GM12878 (cell line): ENCODE results near the gene GRIN2A. TPM values are rescaled to one million over a fixed set of nuclear protein-coding genes. Genes with fewer than 3 reads are reported as not detected.

Experiments
- ATAC-seq: fragments of 200-7000 bp; cut with Tn5 transposase; 3 replicates; pipeline ENCODE4 v1.9.1; 2020; ENCODE audit warnings: mild to moderate bottlenecking, moderate library complexity
- BruUV-seq: library from RNA; stranded (reverse); fragments of 400-500 nt; replicated peaks from 2 replicates; lab custom pipeline; 2021; lab: Mats Ljungman, UMichigan
- CTCF ChIA-PET: fragments of 300-600 bp; sonication (Branson Sonifier 250); formaldehyde crosslinking; extraction: SDS; loops from one replicate; lab custom pipeline; 2021; ENCODE audit warnings: inconsistent platforms; lab: Yijun Ruan, JAX
- POLR2A ChIA-PET: fragments of 350-600 bp; formaldehyde crosslinking; extraction: SDS; loops from one replicate; lab custom pipeline; 2021; ENCODE audit warnings: inconsistent platforms; lab: Charles Lee
- RAD21 ChIA-PET: fragments of 300-600 bp; sonication (Branson Sonifier 250); formaldehyde crosslinking; loops from one replicate; lab custom pipeline; 2023; ENCODE audit warnings: antibody characterized with exemption; ENCODE audit not compliant: unreplicated experiment; lab: Charles Lee
- SMC1A ChIA-PET: fragments of 300-600 bp; sonication (Branson Sonifier 250); formaldehyde crosslinking; loops from one replicate; lab custom pipeline; 2023; ENCODE audit not compliant: unreplicated experiment, uncharacterized antibody; lab: Charles Lee
- DNase-seq: peaks from one replicate; pipeline ENCODE4 v3.0.0-alpha.2; 2011; ENCODE audit warnings: low read depth, low spot score
- FAIRE-seq: peaks from 3 replicates; lab custom pipeline; 2011; peaks lifted over from hg19 to GRCh38; lab: Jason Lieb, UNC
- H2AFZ ChIP-seq: 2 replicates; pipeline ENCODE4 v1.6.0; 2011; ENCODE audit warnings: low read depth, low read length, control low read depth; ENCODE audit not compliant: control insufficient read depth
- H3K27ac ChIP-seq: 2 replicates; pipeline ENCODE4 v1.5.1; 2011; ENCODE audit warnings: control low read depth; ENCODE audit not compliant: control insufficient read depth, insufficient read depth
- H3K27me3 ChIP-seq, 2 experiments: replicated peaks in 1 of 2; 2 replicates each; pipeline versions ENCODE4 v1.6.0 to v1.6.1; 2011; ENCODE audit warnings: low read length in 1 of 2; ENCODE audit not compliant: control insufficient read depth in 2 of 2, insufficient read depth in 2 of 2
- H3K36me3 ChIP-seq, 2 experiments: 2 replicates each; pipeline ENCODE4 v1.5.1; 2011; ENCODE audit warnings: low read length in 1 of 2; ENCODE audit not compliant: control insufficient read depth in 2 of 2, insufficient read depth in 2 of 2
- H3K4me1 ChIP-seq: 2 replicates; pipeline ENCODE4 v1.6.1; 2011; ENCODE audit warnings: mild to moderate bottlenecking, low read length, moderate library complexity, mixed read lengths; ENCODE audit not compliant: control insufficient read depth, insufficient read depth
- H3K4me2 ChIP-seq: 2 replicates; pipeline ENCODE4 v1.6.0; 2011; ENCODE audit warnings: control low read depth; ENCODE audit not compliant: control insufficient read depth, insufficient read depth
- H3K4me3 ChIP-seq: fragments of 200-600 bp; sonication (generic); 2 replicates; pipeline ENCODE4 v1.5.1; 2016
- H3K79me2 ChIP-seq: 2 replicates; pipeline ENCODE4 v1.6.0; 2011; ENCODE audit warnings: low read length; ENCODE audit not compliant: control insufficient read depth, insufficient read depth
- H3K9ac ChIP-seq: 2 replicates; pipeline ENCODE4 v1.8.0; 2011; ENCODE audit warnings: low read length, control low read depth, mixed read lengths; ENCODE audit not compliant: control insufficient read depth, insufficient read depth
- H3K9me3 ChIP-seq: replicated peaks from 3 replicates; pipeline ENCODE4 v1.5.1; 2011; ENCODE audit warnings: mild to moderate bottlenecking, low read length; ENCODE audit not compliant: control insufficient read depth, insufficient read depth
- H4K20me1 ChIP-seq: 2 replicates; pipeline ENCODE4 v1.6.0; 2011; ENCODE audit not compliant: control insufficient read depth, insufficient read depth
- ATF2 ChIP-seq: IDR thresholded peaks from 2 replicates; pipeline ENCODE4 v1.6.1; 2012; ENCODE audit warnings: low read length, inconsistent platforms
- BCLAF1 ChIP-seq: fragments of 450-650 bp; IDR thresholded peaks from 2 replicates; pipeline ENCODE4 v1.6.1; 2017; ENCODE audit warnings: antibody characterized with exemption, mild to moderate bottlenecking, moderate library complexity
- BHLHE40 ChIP-seq, 2 experiments: fragments of 450-650 bp in 1 of 2; IDR thresholded peaks; 2 replicates each; pipeline ENCODE4 v1.6.1; 2011 to 2017; ENCODE audit warnings: low read depth in 2 of 2, borderline replicate concordance in 1 of 2, improper control_type of control experiment in 1 of 2, low read length in 1 of 2, mild to moderate bottlenecking in 1 of 2
- BRCA1 ChIP-seq: IDR thresholded peaks from 2 replicates; pipeline ENCODE4 v1.6.1; 2011; ENCODE audit warnings: low read depth, low read length, improper control_type of control experiment
- EED ChIP-seq: sonication (generic); IDR thresholded peaks from 2 replicates; pipeline ENCODE4 v1.6.1; 2016; ENCODE audit warnings: antibody characterized with exemption, low read depth
- MAX ChIP-seq: IDR thresholded peaks from 2 replicates; pipeline ENCODE4 v1.6.1; 2012; ENCODE audit warnings: low read depth, low read length, improper control_type of control experiment
- NFIC ChIP-seq: IDR thresholded peaks from 2 replicates; pipeline ENCODE4 v1.6.1; 2012; ENCODE audit warnings: low read depth, mild to moderate bottlenecking, inconsistent platforms, low read length, moderate library complexity
- PML ChIP-seq: IDR thresholded peaks from 2 replicates; pipeline ENCODE4 v1.6.1; 2012; ENCODE audit warnings: low read length, inconsistent platforms
- POLR2AphosphoS2 ChIP-seq: IDR thresholded peaks from 2 replicates; pipeline ENCODE4 v1.6.1; 2011; ENCODE audit warnings: low read depth, mild to moderate bottlenecking, low read length, improper control_type of control experiment, moderate library complexity
- RAD21 ChIP-seq: IDR thresholded peaks from 2 replicates; pipeline ENCODE4 v1.6.1; 2011; ENCODE audit warnings: mild to moderate bottlenecking, low read depth, low read length, moderate library complexity; ENCODE audit not compliant: insufficient read depth
- RAD51 ChIP-seq: fragments of 450-650 bp; IDR thresholded peaks from 2 replicates; pipeline ENCODE4 v1.6.1; 2016; ENCODE audit warnings: moderate library complexity, mild to moderate bottlenecking, inconsistent platforms
- TAF1 ChIP-seq: IDR thresholded peaks from 2 replicates; pipeline ENCODE4 v1.6.1; 2011; ENCODE audit warnings: mild to moderate bottlenecking, low read depth, low read length, borderline replicate concordance
- TARDBP ChIP-seq: IDR thresholded peaks from 2 replicates; pipeline ENCODE4 v1.6.1; 2016; ENCODE audit warnings: borderline replicate concordance
- TCF12 ChIP-seq: IDR thresholded peaks from 2 replicates; pipeline ENCODE4 v1.6.1; 2011; ENCODE audit warnings: low read depth, mild to moderate bottlenecking, low read length
- ZZZ3 ChIP-seq: IDR thresholded peaks from 2 replicates; pipeline ENCODE4 v1.6.1; 2011; ENCODE audit warnings: low read depth; ENCODE audit not compliant: control insufficient read depth, insufficient read length
- WGBS: methylation state at CpG from one replicate; pipeline ENCODE4 v1.1.6; 2016; ENCODE audit warnings: low lambda C conversion rate; ENCODE audit not compliant: insufficient replicate concordance, insufficient coverage; ENCODE audit errors: missing lambda C conversion rate; 5-methylcytosine and 5-hydroxymethylcytosine counted together
- in situ Hi-C: fragments of 300-500 bp; cut with MboI; formaldehyde crosslinking; loops from 9 replicates; pipeline ENCODE4 v1.14.3; 2018; ENCODE audit warnings: mixed read lengths
- intact Hi-C: fragments of 100-400 bp; cut with micrococcal nuclease; formaldehyde crosslinking; loops from one replicate; pipeline ENCODE4 v1.14.2; 2022; ENCODE audit not compliant: unreplicated experiment
- polyA plus RNA-seq, 11 experiments: library from polyadenylated mRNA; depleted of rRNA in 4 of 11; unstranded in 6 of 11; stranded (reverse) in 5 of 11; fragments of >200 nt; fragmentation: Nextera tagmentation in 4 of 11; fragmentation: Illumina TruSeq in 1 of 11; extraction: Ambion mirVana in 4 of 11; extraction: Trizol in 1 of 11; gene quantifications; 1 replicate in 1 of 11; 2 replicates in 10 of 11; pipeline versions ENCODE4 v1.2.1 to v1.2.3, GENCODE V29; 2011 to 2016; ENCODE audit warnings: inconsistent platforms in 2 of 11, missing spikeins in 2 of 11, low read depth in 1 of 11
- total RNA-seq, 4 experiments: library from RNA; depleted of rRNA in 3 of 4; stranded (reverse); fragments of >200 nt in 3 of 4; fragmentation: Illumina TruSeq in 1 of 4; extraction: Trizol in 1 of 4; gene quantifications; 2 replicates each; pipeline versions ENCODE4 v1.2.1 to v1.2.3, GENCODE V29; 2013 to 2021

The GRIN2A gene
- total and polyA plus RNA-seq, 10 of the 15 experiments (the other 5 are each of a cell fraction or from before 2014, with no cell fraction given), result 2.4 to 13.3 (median 7.3) TPM

- ChIA-PET SMC1A (interaction anchor here (0.6 to 1.3 kb wide), 3 partner anchors 12 to 18 kb away, joined by 3 to 4 read pairs (median 3); no protein-coding TSS in a partner anchor), POLR2A (no interaction called here), CTCF (interaction anchor here (1.0 to 1.2 kb wide), 2 partner anchors 12 to 32 kb away, joined by 3 to 4 read pairs; no protein-coding TSS in a partner anchor), RAD21 (no interaction called here)
- intact Hi-C loops, result no loop called here
- FAIRE-seq (no peak), DNase-seq (no peak), ATAC-seq (no peak)
- no TSS peak for BruUV-seq
- no peaks in the 10 kb centered on the region for H3K36me3 ChIP-seq
- WGBS, result 3% methylated on average over 3 of the region's 3 CpGs
- no peak overlapping the region for H3K27ac ChIP-seq
- no peaks in the 10 kb centered on the region for H4K20me1 ChIP-seq
- in situ Hi-C loops, result no loop called here
- no peak for TF ChIP-seq TARDBP
- TF ChIP-seq NFIC, result no peak
- TF ChIP-seq TCF12, result no peak
- TF ChIP-seq RAD51, result no peak
- TF ChIP-seq RAD21, result no peak
- no peak for TF ChIP-seq BRCA1
- TF ChIP-seq EED, result no peak
- no peak for TF ChIP-seq ATF2
- TF ChIP-seq PML, result no peak
- TF ChIP-seq TAF1, result no peak
- TF ChIP-seq BCLAF1, result no peak
- no peak for TF ChIP-seq POLR2AphosphoS2
- no peak for TF ChIP-seq MAX
- TF ChIP-seq BHLHE40 (IDR thresholded peaks at IDR 0.05; ENCODE audit: borderline replicate concordance in 1 of 2, low read depth in 2 of 2, low read length in 1 of 2), result no peak
- no peak for TF ChIP-seq ZZZ3
- no peaks in the 10 kb centered on the region for H3K9me3 ChIP-seq
- H3K27me3 ChIP-seq, result no peaks in the 10 kb centered on the region; a peak in 1 of 4 replicates
- H3K4me2 ChIP-seq, result no peak overlapping the region
- H3K4me3 ChIP-seq, result no peak overlapping the region
- no peak overlapping the region for H2AFZ ChIP-seq
- H3K79me2 ChIP-seq, result no peaks in the 10 kb centered on the region
- H3K4me1 ChIP-seq, result no peaks in the 10 kb centered on the region
- H3K9ac ChIP-seq, result no peak overlapping the region
Measured at GRCh38 chr16:10130538-10130937, 51.7 kb downstream of the GRIN2A start.
